Fibroblast of lung (primary cell): ENCODE results near the gene ACAD10.

ENCODE experiments used
- EZH2 ChIP-seq: IDR thresholded peaks from 2 replicates; pipeline ENCODE4 v1.5.1; 2012; ENCODE audit warnings: low read length, control low read depth, mild to moderate bottlenecking; ENCODE audit errors: missing control alignments
- TF ChIP-seq, protein P1 (sequence below), 2 donors: IDR thresholded peaks in 1 of 2; conservative IDR thresholded peaks in 1 of 2; 1 replicate in 1 of 2; 2 replicates in 1 of 2; pipeline ENCODE4 v1.5.1; 2011 to 2012; ENCODE audit warnings: low read length in 2 of 2, control low read depth in 1 of 2, inconsistent platforms in 1 of 2, low read depth in 1 of 2, mild to moderate bottlenecking in 1 of 2

DNA sequence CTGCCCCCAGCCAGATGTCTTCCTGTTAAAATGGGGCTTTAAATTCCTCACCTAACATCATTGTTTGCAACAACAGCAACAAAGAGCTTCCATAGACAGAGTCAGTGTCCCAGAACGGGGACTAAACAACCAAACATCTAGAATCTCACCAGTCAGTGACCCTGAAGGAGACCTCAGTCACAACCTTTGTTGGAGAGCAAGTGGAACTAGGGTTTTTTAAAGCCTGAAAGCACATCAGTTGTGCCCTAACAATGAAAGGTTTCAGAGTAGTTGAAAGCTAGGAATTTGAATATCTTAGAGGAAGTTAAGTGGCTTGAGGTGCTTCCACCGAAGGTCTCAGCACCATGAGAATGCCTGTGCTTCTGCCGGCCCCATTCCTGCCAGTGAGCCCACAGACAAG lies 75.9 kb downstream of the ACAD10 start:
- TF ChIP-seq, protein P1, sequence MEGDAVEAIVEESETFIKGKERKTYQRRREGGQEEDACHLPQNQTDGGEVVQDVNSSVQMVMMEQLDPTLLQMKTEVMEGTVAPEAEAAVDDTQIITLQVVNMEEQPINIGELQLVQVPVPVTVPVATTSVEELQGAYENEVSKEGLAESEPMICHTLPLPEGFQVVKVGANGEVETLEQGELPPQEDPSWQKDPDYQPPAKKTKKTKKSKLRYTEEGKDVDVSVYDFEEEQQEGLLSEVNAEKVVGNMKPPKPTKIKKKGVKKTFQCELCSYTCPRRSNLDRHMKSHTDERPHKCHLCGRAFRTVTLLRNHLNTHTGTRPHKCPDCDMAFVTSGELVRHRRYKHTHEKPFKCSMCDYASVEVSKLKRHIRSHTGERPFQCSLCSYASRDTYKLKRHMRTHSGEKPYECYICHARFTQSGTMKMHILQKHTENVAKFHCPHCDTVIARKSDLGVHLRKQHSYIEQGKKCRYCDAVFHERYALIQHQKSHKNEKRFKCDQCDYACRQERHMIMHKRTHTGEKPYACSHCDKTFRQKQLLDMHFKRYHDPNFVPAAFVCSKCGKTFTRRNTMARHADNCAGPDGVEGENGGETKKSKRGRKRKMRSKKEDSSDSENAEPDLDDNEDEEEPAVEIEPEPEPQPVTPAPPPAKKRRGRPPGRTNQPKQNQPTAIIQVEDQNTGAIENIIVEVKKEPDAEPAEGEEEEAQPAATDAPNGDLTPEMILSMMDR (conservative IDR thresholded peaks at IDR 0.05 in 1 of 2, IDR thresholded peaks at IDR 0.05 in 1 of 2; ENCODE audit: low read depth in 1 of 2, low read length in 2 of 2), result no peak
- TF ChIP-seq EZH2, result no peak
